RWPE2 (cell line): Measurements from ENCODE around the gene ARHGAP19.

Experiments
- ATAC-seq: fragments of 200-7000 bp; cut with Tn5 transposase; 3 replicates; pipeline ENCODE4 v1.9.1; 2021; ENCODE audit warnings: low read depth
- DNase-seq: peaks from one replicate; pipeline ENCODE4 v3.0.0-alpha.2; 2020; ENCODE audit warnings: low spot score
- H3K27ac ChIP-seq: fragments of 450-650 bp; 2 replicates; pipeline ENCODE4 v1.5.1; 2017; ENCODE audit warnings: mild to moderate bottlenecking; ENCODE audit not compliant: poor library complexity, severe bottlenecking
- H3K27me3 ChIP-seq: fragments of 250-450 bp; sonication (Bioruptor Pico); 2 replicates; pipeline ENCODE4 v1.5.1; 2021; ENCODE audit warnings: mild to moderate bottlenecking, moderate library complexity; ENCODE audit not compliant: insufficient read depth, poor library complexity, severe bottlenecking
- H3K36me3 ChIP-seq: fragments of 250-450 bp; sonication (Bioruptor Pico); 2 replicates; pipeline ENCODE4 v1.5.1; 2020; ENCODE audit warnings: low read depth, mild to moderate bottlenecking, moderate library complexity
- H3K4me1 ChIP-seq: fragments of 250-450 bp; sonication (Bioruptor Pico); 2 replicates; pipeline ENCODE4 v1.5.1; 2021; ENCODE audit warnings: mild to moderate bottlenecking, moderate library complexity; ENCODE audit not compliant: insufficient read depth, poor library complexity, severe bottlenecking
- H3K4me3 ChIP-seq: fragments of 250-450 bp; sonication (Bioruptor Pico); 2 replicates; pipeline ENCODE4 v1.5.1; 2021; ENCODE audit warnings: mild to moderate bottlenecking, moderate library complexity; ENCODE audit not compliant: severe bottlenecking
- H3K9me3 ChIP-seq: fragments of 250-450 bp; sonication (Bioruptor Pico); 2 replicates; pipeline ENCODE4 v1.5.1; 2021; ENCODE audit warnings: mild to moderate bottlenecking, moderate library complexity; ENCODE audit not compliant: severe bottlenecking
- TF ChIP-seq, protein P1 (sequence below): fragments of 450-650 bp; IDR thresholded peaks from one replicate; pipeline ENCODE4 v1.5.1; 2017; ENCODE audit warnings: mild to moderate bottlenecking, moderate library complexity; ENCODE audit not compliant: poor library complexity, severe bottlenecking

ARHGAP19 gene, protein sequence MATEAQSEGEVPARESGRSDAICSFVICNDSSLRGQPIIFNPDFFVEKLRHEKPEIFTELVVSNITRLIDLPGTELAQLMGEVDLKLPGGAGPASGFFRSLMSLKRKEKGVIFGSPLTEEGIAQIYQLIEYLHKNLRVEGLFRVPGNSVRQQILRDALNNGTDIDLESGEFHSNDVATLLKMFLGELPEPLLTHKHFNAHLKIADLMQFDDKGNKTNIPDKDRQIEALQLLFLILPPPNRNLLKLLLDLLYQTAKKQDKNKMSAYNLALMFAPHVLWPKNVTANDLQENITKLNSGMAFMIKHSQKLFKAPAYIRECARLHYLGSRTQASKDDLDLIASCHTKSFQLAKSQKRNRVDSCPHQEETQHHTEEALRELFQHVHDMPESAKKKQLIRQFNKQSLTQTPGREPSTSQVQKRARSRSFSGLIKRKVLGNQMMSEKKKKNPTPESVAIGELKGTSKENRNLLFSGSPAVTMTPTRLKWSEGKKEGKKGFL

DNA sequence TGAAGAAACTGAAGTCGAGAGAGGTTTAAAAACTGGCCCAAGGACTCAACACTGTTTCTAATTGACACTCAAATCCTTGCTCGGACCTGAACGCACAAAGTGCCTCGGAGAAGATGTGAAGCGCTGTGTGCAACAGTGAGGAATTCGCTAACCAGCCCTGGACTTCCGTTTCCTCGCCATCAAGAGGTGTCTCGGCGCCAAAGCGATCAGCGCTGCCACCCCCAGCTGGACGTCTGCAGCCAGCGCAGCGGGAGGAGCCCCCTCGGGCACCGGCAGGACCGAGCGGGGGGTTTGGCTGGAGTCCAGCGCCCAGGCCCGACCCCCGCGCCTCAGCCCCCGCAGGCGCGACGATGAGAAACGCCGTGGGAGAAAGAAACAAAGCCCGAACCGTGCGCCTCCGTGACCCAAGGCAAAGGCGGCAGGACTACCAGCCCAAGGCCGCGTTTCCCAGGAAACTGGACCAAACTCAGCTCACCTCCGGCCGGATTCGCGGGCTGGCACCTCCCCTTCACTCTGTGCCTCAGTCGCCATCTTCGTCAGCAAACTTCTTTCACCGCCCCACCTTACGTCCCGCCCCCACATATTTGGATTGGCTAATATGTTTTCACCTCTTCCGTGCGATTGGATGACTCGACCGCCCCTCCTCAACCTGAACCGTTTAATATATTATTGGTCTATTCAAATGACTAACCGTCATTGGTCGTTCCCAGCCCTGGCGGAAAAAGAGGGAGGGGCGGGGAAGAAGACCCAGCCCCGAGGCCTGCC lies at the start of gene ARHGAP19:
Gene ARHGAP19 (minus strand): TSS at position 541 of the 765 bp plus-strand sequence. CDS start 10 bp downstream, at position 531.
- Histone ChIP-seq H3K36me3 (peaks cover 10% of the 10 kb centered on the region), H3K27me3 (no peaks in the 10 kb centered on the region), H3K4me3 (peak within 1 kb of the TSS; percentile 82), H3K27ac (peak within 1 kb of the TSS; percentile 87), H3K4me1 (no peaks in the 10 kb centered on the region), H3K9me3 (no peaks in the 10 kb centered on the region)
- ATAC-seq: peak; percentile 95
- peak; percentile 95 for DNase-seq
- TF ChIP-seq, protein P1, sequence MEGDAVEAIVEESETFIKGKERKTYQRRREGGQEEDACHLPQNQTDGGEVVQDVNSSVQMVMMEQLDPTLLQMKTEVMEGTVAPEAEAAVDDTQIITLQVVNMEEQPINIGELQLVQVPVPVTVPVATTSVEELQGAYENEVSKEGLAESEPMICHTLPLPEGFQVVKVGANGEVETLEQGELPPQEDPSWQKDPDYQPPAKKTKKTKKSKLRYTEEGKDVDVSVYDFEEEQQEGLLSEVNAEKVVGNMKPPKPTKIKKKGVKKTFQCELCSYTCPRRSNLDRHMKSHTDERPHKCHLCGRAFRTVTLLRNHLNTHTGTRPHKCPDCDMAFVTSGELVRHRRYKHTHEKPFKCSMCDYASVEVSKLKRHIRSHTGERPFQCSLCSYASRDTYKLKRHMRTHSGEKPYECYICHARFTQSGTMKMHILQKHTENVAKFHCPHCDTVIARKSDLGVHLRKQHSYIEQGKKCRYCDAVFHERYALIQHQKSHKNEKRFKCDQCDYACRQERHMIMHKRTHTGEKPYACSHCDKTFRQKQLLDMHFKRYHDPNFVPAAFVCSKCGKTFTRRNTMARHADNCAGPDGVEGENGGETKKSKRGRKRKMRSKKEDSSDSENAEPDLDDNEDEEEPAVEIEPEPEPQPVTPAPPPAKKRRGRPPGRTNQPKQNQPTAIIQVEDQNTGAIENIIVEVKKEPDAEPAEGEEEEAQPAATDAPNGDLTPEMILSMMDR: peak; percentile 42

DNA sequence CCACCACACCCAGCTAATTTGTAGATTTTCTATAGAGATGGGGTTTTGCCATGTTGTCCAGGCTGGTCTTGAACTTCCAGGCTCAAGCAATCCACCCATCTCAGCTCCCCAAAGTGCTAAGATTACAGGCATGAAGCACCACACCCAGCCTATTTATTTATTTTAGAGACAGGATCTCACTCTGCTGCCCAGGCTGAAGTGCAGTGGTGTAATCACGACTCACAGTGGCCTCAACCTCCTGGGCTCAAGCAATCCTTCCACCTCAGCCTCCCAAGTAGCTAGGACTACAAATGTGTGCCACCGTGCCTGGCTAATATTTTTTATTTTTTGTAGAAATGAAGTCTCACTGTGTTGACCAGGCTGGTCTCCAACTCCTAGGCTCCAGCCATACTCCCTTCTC lies 49.0 kb upstream of the ARHGAP19 start:
- TF ChIP-seq, protein P1: no peak
- H3K36me3 ChIP-seq: no peaks in the 10 kb centered on the region
- no peak overlapping the region for H3K4me3 ChIP-seq
- no peaks in the 10 kb centered on the region for H3K27me3 ChIP-seq
- no peaks in the 10 kb centered on the region for H3K9me3 ChIP-seq
- ATAC-seq (no peak), DNase-seq (no peak)
- H3K27ac ChIP-seq: no peak overlapping the region
- H3K4me1 ChIP-seq: peaks cover 7% of the 10 kb centered on the region

DNA sequence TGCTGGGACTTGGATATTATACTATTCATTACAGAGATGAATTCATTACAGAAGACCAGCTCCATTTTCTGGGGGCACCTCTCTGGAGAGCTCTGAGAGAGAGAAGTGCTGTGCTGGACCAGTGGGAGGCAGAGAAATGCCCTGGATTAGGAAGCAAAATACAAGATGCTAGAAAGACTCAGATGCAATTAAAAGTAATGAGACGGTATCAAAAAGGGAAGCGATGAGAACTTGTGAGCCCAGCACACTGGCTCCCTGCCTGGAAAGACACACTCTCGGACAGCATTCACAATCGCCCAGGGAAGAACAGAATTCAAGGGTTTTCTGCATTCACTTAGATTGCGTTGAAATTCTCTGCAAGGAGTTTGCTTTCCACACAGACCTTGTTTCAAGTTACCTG lies 45.6 kb upstream of the ARHGAP19 start:
- H3K27ac ChIP-seq: no peak overlapping the region
- no peaks in the 10 kb centered on the region for H3K36me3 ChIP-seq

DNA sequence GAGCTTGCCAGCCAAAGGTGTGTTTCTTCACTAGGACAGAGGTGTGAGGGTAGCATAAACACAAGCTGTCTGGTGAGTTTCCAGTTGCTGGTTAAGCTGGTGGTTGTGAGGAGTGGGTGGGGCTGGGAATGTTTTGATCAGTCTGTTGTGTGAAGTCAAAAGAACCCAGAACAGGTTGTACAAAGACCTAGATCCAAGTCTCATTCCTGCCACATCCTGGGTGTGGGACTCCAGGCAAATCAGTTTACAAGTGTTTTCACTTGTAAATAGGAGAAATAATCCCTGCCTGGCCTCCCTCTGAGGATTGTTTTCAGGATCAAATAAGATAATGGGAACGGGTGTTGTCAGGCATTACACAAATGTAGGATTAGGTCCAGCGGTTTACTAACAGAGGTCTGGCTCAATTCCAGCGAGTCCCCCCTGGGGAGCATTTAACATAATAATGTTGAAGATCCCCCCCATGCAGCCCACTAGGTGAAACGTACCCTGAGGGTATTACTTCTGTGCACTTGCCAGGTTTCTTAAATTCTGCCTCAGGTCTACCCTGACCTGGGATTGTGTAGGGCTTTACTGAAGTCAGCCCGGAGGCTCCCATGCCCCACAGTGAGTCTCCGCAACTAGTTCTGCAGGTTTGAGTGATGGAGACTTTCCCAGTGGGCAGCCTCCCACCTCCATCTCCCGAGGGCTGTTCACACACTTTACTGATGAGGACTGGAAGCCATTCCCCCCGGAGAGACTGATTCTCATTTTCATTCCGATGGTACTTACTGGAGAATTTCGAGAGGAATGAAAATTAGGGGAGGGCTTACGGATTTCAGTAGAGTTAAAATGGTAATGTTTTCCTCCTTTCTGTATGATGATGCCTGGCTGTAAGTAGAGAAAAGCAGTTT lies 44.8 kb upstream of the ARHGAP19 start:
- DNase-seq (no peak), ATAC-seq (peak; percentile 7; the same call in 2 of the 3 replicates)
- H3K4me3 ChIP-seq: no peak overlapping the region
- H3K27ac ChIP-seq: no peak overlapping the region
- TF ChIP-seq, protein P1: no peak
- H3K4me1 ChIP-seq: peaks cover 12% of the 10 kb centered on the region
- no peaks in the 10 kb centered on the region for H3K27me3 ChIP-seq
- H3K9me3 ChIP-seq: no peaks in the 10 kb centered on the region
- no peaks in the 10 kb centered on the region for H3K36me3 ChIP-seq

More for the DNA sequence above, 45.6 kb upstream of the ARHGAP19 start:
- no peak for ATAC-seq
- Histone ChIP-seq H3K27me3 (no peaks in the 10 kb centered on the region), H3K9me3 (no peaks in the 10 kb centered on the region), H3K4me3 (no peak overlapping the region), H3K4me1 (peaks cover 12% of the 10 kb centered on the region)
- DNase-seq: no peak
- TF ChIP-seq, protein P1: no peak
